CD4-positive, CD25-positive, alpha-beta regulatory T cell (primary cell): ENCODE results near the gene SLC25A21. TPM values are rescaled to one million over a fixed set of nuclear protein-coding genes. Genes with fewer than 3 reads are reported as not detected.

Experiments used
- ATAC-seq, 2 donors: fragments of 150-1000 bp; cut with Tn5 transposase; one replicate each; pipeline ENCODE4 v1.10.0; 2021; ENCODE audit warnings: low read depth in 2 of 2, moderate number of reproducible peaks in 2 of 2, moderate library complexity in 1 of 2
- DNase-seq, 3 donors: peaks; one replicate each; pipeline versions ENCODE4 v3.0.0 to v3.0.0-alpha.2; 2012 to 2022; ENCODE audit warnings: mixed read lengths in 1 of 3
- H3K27ac ChIP-seq: one replicate; pipeline ENCODE4 v1.7.0; 2013; ENCODE audit warnings: mild to moderate bottlenecking, low read length; ENCODE audit not compliant: insufficient read depth, poor library complexity, severe bottlenecking
- H3K27me3 ChIP-seq: one replicate; pipeline ENCODE4 v1.7.0; 2013; ENCODE audit warnings: low read length; ENCODE audit not compliant: control insufficient read depth, insufficient read depth
- H3K36me3 ChIP-seq: one replicate; pipeline ENCODE4 v1.7.0; 2013; ENCODE audit warnings: mild to moderate bottlenecking, low read length, moderate library complexity; ENCODE audit not compliant: control insufficient read depth, insufficient read depth
- H3K4me1 ChIP-seq: 2 replicates; pipeline ENCODE4 v1.7.0; 2013; ENCODE audit warnings: mild to moderate bottlenecking, low read length; ENCODE audit not compliant: insufficient read depth, control insufficient read depth, poor library complexity, severe bottlenecking
- H3K4me3 ChIP-seq: one replicate; pipeline ENCODE4 v1.7.0; 2013; ENCODE audit warnings: low read depth, mild to moderate bottlenecking, low read length, moderate library complexity
- H3K9me3 ChIP-seq, 2 experiments: 1 replicate in 1 of 2; 2 replicates in 1 of 2; pipeline ENCODE4 v1.7.0; 2013; ENCODE audit warnings: low read length in 2 of 2, mild to moderate bottlenecking in 1 of 2, moderate library complexity in 1 of 2; ENCODE audit not compliant: control insufficient read depth in 2 of 2
- H3K27ac Mint-ChIP-seq, 3 donors: one replicate each; pipeline ENCODE4 v1.8.0; 2020 to 2022; ENCODE audit warnings: mild to moderate bottlenecking in 3 of 3, mixed read lengths in 3 of 3, moderate library complexity in 2 of 3
- H3K27me3 Mint-ChIP-seq: one replicate; pipeline ENCODE4 v1.8.0; 2022; ENCODE audit warnings: mild to moderate bottlenecking, mixed read lengths
- H3K36me3 Mint-ChIP-seq: one replicate; pipeline ENCODE4 v1.8.0; 2020; ENCODE audit warnings: mixed read lengths
- H3K4me1 Mint-ChIP-seq, 4 donors: one replicate each; pipeline ENCODE4 v1.8.0; 2020 to 2022; ENCODE audit warnings: mixed read lengths in 4 of 4, mild to moderate bottlenecking in 1 of 4
- H3K4me3 Mint-ChIP-seq, 4 donors: one replicate each; pipeline ENCODE4 v1.8.0; 2020 to 2022; ENCODE audit warnings: mild to moderate bottlenecking in 4 of 4, mixed read lengths in 4 of 4, moderate library complexity in 3 of 4
- H3K9me3 Mint-ChIP-seq, 7 donors: one replicate each; pipeline ENCODE4 v1.8.0; 2020 to 2022; ENCODE audit warnings: mixed read lengths in 7 of 7, mild to moderate bottlenecking in 3 of 7, moderate library complexity in 2 of 7
- polyA plus RNA-seq, 4 donors: library from polyadenylated mRNA; unstranded; fragments of 300-500 nt; fragmentation: Illumina TruSeq; gene quantifications; one replicate each; pipeline ENCODE4 v1.2.3, GENCODE V29; 2021
- total RNA-seq: library from RNA; stranded (reverse); gene quantifications from one replicate; pipeline ENCODE4 v1.2.3, GENCODE V29; 2022

The SLC25A21 gene
- total and polyA plus RNA-seq, 5 donors from 2014 or later: not detected

DNA sequence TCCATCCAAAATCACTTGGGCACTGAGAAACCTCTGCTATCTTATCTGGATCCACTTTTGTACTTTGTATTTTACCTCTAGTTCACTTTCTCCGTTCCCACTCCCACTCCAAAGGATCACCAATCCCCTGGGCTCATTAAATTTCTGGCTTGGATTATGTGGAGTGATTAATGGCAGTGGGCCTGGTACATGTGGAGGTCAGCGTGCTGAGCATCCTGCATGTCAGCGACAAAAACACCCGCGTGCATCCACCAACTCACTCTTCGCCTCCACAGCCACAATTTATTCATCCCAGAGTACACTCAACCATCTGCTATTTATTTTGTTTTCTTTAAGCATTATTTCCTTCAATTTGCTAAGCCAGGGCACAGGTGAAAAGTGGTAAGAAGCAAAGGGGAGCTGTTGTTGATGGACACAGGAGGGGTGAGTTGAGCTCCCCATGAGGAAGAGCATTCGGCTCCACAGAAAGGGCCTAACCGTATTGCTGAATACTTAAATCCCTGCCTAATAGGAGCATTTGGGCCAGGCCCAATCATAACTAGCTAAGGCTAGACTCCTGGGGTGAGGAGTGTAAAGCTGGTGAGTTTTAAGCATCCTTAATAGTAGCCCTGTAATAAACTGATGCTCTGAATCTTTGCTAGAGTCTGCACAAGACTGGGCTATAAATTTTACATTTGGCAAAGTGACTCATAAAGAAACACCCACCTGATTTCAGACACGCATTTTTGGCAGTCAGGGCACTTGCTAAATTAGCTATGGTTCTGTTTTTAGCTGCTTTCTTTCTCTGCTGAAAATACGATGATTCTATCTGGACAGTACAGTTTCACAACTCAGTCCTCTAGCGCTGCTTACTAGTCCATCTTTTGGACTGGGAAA, 137.8 kb downstream of the SLC25A21 start:
- Mint-ChIP-seq H3K4me1 (no peaks in the 10 kb centered on the region), H3K27me3 (no peaks in the 10 kb centered on the region), H3K36me3 (no peaks in the 10 kb centered on the region), H3K27ac (no peak overlapping the region), H3K9me3 (peaks cover 0 to 8% (median 6%) of the 10 kb centered on the region in 7 donors), H3K4me3 (peak overlapping the region in 1 of 4 donors; percentile 65)
- Histone ChIP-seq H3K36me3 (no peaks in the 10 kb centered on the region), H3K4me1 (no peaks in the 10 kb centered on the region), H3K9me3 (no peaks in the 10 kb centered on the region), H3K27me3 (no peaks in the 10 kb centered on the region), H3K27ac (no peak overlapping the region), H3K4me3 (no peak overlapping the region)
- ATAC-seq (no peak), DNase-seq (no peak)

DNA sequence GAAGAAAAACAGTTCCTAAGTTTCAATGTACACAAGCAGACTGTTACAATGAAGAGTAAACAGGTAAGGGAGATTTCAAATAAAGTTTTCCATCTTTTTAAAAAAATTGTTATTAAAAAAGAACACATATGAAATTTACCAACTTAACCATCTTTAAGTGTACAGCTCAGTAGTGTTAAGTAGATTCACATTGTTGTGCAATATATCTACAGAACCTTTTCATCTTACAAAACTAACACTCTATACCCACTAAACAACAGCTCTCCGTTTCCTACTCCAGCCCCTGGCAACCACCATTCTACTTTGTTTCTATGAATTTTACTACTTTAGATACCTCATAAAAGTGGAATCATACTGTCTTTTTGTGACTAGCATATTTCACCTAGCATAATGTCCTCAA, 139.5 kb downstream of the SLC25A21 start:
- Histone ChIP-seq H3K4me3 (no peak overlapping the region), H3K9me3 (no peaks in the 10 kb centered on the region), H3K27ac (no peak overlapping the region), H3K27me3 (no peaks in the 10 kb centered on the region), H3K4me1 (no peaks in the 10 kb centered on the region), H3K36me3 (no peaks in the 10 kb centered on the region)
- H3K27ac Mint-ChIP-seq: no peak overlapping the region
- H3K9me3 Mint-ChIP-seq: peaks cover 0 to 8% (median 2%) of the 10 kb centered on the region in 7 donors
- no peaks in the 10 kb centered on the region for H3K27me3 Mint-ChIP-seq
- no peak for DNase-seq
- ATAC-seq: no peak
- H3K4me1 Mint-ChIP-seq: no peaks in the 10 kb centered on the region
- no peaks in the 10 kb centered on the region for H3K36me3 Mint-ChIP-seq
- H3K4me3 Mint-ChIP-seq: no peak overlapping the region

DNA sequence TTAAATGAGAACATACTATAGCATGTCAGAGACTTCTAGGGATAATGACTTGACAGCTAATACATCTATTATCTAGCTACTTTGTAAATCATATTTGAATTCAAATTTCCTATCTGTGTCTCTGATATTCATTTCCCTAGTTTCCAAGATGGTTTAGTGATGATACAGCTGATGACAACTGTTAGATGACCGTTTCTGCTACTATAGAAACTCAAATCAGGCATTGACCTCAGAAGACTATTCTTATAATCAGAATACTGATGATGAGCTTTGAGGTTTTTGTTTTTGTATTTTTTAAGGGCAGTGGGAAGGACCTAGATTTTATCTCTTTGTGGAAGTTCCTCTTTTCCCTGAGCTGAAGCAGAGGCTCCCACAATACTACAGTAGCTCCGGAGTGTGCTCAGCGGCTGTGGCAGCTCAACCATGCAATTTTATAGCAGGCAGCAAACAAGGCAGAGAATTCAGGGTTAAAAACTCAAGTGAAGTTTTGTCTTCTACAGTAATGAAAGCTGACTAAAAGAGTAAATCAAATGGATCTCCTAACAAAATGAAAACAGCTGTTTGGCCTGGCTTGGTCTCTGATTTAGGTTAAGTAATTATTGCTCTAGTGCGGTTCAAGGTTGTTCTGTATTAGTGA, 145.1 kb downstream of the SLC25A21 start:
- Histone ChIP-seq H3K9me3 (no peaks in the 10 kb centered on the region), H3K4me1 (no peaks in the 10 kb centered on the region), H3K4me3 (no peak overlapping the region), H3K36me3 (no peaks in the 10 kb centered on the region), H3K27me3 (no peaks in the 10 kb centered on the region), H3K27ac (no peak overlapping the region)
- no peaks in the 10 kb centered on the region for H3K27me3 Mint-ChIP-seq
- no peak for DNase-seq
- no peak overlapping the region for H3K27ac Mint-ChIP-seq
- no peaks in the 10 kb centered on the region for H3K36me3 Mint-ChIP-seq
- H3K9me3 Mint-ChIP-seq: peaks cover 0 to 6% (median 2%) of the 10 kb centered on the region in 7 donors
- no peak overlapping the region for H3K4me3 Mint-ChIP-seq
- no peaks in the 10 kb centered on the region for H3K4me1 Mint-ChIP-seq
- no peak for ATAC-seq

DNA sequence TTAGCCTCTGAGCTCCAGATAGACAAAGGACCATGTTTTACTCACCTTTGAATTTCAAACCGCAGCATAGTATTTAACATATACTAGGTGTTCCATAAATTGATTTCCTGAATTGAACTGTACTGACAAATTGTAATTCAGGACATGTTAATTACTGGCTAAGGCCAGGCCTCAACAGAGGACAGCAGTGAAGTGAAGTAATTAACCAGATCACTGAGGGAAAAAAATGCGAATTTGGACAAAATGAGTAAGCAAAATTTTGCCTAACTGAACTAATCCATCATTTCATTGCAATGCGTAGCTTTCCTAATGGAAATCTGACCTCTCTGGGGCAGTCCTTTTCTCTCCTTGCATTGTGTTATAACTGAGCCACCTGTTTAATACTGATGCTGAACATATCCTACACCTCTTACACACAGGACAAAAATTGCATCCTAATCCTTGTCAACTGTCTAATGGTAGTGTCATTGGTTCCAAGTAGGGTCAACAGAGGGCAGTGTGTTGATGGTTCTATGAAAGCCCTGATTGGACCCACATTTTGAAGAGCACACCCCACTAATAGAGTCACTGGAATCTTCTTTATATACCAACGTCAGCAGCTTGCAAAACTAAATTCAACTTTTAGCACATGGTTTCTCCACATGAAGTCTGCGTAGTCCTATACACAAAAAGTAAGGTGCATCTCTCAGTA, 148.4 kb downstream of the SLC25A21 start:
- DNase-seq (no peak), ATAC-seq (no peak)
- Mint-ChIP-seq H3K36me3 (no peaks in the 10 kb centered on the region), H3K27ac (peak overlapping the region in 1 of 3 donors; percentile 44), H3K4me3 (no peak overlapping the region), H3K27me3 (no peaks in the 10 kb centered on the region), H3K4me1 (no peaks in the 10 kb centered on the region), H3K9me3 (peaks cover 0 to 7% (median 3%) of the 10 kb centered on the region in 7 donors)
- Histone ChIP-seq H3K4me1 (no peaks in the 10 kb centered on the region), H3K36me3 (no peaks in the 10 kb centered on the region), H3K27ac (no peak overlapping the region), H3K4me3 (no peak overlapping the region), H3K27me3 (no peaks in the 10 kb centered on the region), H3K9me3 (no peaks in the 10 kb centered on the region)

DNA sequence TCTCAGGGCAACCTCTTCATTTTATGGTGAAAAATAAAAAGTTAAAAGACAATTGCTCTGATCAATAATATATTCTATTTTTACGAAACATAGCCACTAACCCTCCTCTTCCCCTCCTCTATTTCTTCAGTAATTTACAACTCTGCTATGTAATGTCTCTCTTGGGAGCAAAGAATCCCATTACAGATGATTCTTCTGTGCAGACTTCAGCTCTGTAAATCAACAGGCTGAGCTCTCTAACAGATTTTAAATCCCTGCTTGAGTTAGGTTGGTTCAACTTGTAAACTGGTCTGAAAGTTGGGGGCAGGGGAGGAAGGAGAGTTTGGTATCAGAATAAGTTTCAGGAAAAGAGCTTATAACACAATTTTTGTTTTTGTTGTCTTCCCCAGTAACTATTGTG, 151.0 kb downstream of the SLC25A21 start:
- H3K4me1 ChIP-seq: no peaks in the 10 kb centered on the region
- H3K4me3 ChIP-seq: no peak overlapping the region
- H3K9me3 ChIP-seq: no peaks in the 10 kb centered on the region
- no peaks in the 10 kb centered on the region for H3K27me3 ChIP-seq
- Mint-ChIP-seq H3K27me3 (no peaks in the 10 kb centered on the region), H3K36me3 (no peaks in the 10 kb centered on the region), H3K4me1 (no peaks in the 10 kb centered on the region), H3K9me3 (peaks cover 0 to 9% (median 4%) of the 10 kb centered on the region in 7 donors), H3K27ac (no peak overlapping the region), H3K4me3 (no peak overlapping the region)
- ATAC-seq: no peak
- H3K36me3 ChIP-seq: no peaks in the 10 kb centered on the region
- DNase-seq: no peak
- no peak overlapping the region for H3K27ac ChIP-seq

DNA sequence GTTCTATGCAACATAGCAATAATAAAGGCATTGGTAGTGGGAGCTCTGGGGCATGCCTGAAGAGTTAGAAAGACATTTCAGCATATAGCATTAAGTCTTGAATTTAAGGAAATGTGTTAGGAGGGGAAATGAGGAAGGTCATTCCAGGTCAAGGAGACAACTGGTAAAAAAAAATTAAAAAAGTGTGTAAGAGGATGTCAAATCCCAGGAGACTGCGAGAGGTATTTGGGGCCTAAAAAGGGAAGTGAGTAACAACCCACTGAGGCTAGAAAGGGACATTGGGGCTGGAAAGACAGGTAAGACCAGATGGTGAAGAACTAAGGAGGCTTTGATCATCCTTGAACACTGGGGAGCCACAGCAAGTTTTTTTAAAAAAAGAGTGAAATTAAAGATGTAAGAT, 152.9 kb downstream of the SLC25A21 start:
- Mint-ChIP-seq H3K4me3 (no peak overlapping the region), H3K4me1 (no peaks in the 10 kb centered on the region), H3K27ac (no peak overlapping the region), H3K36me3 (no peaks in the 10 kb centered on the region), H3K9me3 (peaks cover 0 to 9% (median 4%) of the 10 kb centered on the region in 7 donors), H3K27me3 (no peaks in the 10 kb centered on the region)
- Histone ChIP-seq H3K36me3 (no peaks in the 10 kb centered on the region), H3K27ac (no peak overlapping the region), H3K4me1 (no peaks in the 10 kb centered on the region), H3K27me3 (no peaks in the 10 kb centered on the region), H3K4me3 (no peak overlapping the region), H3K9me3 (no peaks in the 10 kb centered on the region)
- DNase-seq (no peak), ATAC-seq (no peak)

DNA sequence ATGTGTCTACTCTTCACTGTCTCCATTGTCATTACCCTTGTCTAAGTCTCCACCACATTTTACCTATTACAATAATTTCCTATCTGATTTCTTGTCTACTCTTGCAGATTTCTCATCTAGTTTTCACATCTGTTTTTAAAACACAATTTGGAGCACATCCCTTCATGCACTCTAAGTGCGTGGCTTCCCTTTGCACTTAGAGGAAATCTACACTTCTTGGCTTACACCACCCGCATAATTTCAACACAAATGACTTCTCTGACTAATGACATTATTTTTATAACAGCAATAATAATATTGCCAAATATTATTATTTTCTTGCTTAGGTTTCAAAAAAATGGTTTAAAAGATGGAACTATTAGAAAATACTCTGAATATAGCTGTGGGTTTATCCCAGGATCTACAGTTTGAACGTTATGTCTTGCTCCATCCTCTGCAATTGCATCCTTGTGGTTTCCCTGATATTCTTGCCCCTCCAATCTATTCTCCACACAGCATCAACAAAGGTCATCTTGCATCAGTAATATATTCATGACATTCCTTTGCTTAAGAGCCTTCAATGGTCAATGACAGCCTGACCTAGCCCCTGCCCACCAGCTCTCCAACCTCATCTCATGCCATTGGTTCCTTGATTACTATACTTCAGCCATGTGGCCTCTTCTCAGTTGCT, 153.7 kb downstream of the SLC25A21 start:
- DNase-seq (no peak), ATAC-seq (no peak)
- Histone ChIP-seq H3K27me3 (no peaks in the 10 kb centered on the region), H3K27ac (no peak overlapping the region), H3K36me3 (no peaks in the 10 kb centered on the region), H3K4me3 (no peak overlapping the region), H3K9me3 (no peaks in the 10 kb centered on the region), H3K4me1 (no peaks in the 10 kb centered on the region)
- Mint-ChIP-seq H3K27ac (no peak overlapping the region), H3K4me3 (no peak overlapping the region), H3K36me3 (no peaks in the 10 kb centered on the region), H3K4me1 (no peaks in the 10 kb centered on the region), H3K9me3 (peaks cover 0 to 11% (median 5%) of the 10 kb centered on the region in 7 donors), H3K27me3 (no peaks in the 10 kb centered on the region)
